ENCODE results near the gene ARHGEF7.
A peak's percentile ranks its signal among the peaks of the same experiment; 100 is the strongest.

Gene ARHGEF7

DNA sequence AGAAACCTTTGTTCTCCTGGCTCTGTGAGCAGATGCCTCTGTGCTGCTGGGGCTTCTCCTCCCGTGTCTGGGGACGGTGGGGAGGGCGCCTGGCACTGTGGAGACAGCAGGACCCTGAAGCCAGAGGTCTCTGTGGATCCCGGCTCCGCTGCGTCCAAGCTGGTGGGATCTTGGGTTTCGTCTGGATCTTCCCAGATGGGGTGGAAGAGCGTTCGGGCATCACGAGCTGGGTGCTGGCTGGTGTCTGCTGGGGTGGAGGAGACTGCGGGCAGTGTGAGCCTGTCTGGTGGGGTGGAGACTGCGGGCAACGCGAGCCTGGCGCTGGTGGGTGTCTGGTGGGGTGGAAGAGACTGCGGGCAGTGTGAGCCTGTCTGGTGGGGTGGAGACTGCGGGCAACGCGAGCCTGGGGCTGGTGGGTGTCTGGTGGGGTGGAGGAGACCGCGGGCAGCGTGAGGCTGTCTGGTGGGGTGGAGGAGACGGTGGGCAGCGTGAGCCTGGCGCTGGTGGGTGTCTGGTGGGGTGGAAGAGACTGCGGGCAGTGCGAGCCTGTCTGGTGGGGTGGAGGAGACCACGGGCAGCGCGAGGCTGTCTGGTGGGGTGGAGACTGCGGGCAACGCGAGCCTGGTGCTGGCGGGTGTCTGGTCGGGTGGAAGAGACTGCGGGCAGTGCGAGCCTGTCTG, 211.0 kb downstream of the ARHGEF7 start:
- DNase-seq (ENCODE audit: low spot score): no peak

DNA sequence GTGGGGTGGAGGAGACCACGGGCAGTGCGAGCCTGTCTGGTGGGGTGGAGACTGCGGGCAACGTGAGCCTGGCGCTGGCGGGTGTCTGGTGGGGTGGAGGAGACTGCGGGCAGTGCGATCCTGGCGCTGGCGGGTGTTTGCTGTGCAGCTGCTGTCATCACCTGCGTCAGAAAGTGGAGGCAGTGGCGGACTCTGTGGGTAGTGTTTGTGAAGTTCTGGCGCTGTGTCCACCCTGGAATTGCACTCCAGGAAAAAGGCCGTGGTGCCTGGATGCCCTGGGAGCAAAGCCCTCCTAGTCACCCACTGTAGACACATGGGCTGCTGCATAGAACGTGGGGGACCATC, 211.5 kb downstream of the ARHGEF7 start:
- no peak for DNase-seq (ENCODE audit: low spot score)

DNA sequence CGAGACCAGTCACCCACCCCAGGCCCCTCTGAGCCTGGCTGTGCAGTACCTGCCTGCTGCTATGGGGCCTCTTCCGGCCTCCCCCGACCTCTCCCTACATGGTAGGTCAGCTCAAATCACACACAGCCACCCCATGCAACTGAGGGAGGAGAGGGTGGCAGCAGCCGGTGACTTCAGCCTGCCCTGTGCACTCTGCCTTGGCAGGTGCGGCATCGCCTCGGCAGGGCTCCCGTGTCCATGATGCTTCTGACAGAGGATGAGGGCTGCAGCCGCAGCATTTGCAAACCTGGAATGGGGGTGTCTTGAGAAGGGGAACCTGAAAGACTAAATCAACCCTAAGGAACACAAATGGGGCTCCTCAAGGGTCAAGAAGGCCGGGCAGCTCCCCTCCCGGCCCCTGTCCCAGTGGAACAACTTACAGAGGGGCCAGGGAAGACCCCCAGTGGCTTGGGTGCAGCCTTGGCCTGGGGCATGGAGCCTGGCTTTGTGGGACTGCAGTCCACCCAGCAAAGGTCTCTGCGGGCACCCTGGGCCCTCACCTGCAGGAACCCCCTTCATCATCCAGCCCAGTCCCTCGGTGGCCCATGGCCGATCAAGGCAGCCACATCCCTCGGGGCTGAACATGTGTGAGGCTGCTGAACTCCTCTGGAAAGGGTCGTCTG, 212.0 kb downstream of the ARHGEF7 start:
- DNase-seq (ENCODE audit: low spot score): peak; percentile 10

DNA sequence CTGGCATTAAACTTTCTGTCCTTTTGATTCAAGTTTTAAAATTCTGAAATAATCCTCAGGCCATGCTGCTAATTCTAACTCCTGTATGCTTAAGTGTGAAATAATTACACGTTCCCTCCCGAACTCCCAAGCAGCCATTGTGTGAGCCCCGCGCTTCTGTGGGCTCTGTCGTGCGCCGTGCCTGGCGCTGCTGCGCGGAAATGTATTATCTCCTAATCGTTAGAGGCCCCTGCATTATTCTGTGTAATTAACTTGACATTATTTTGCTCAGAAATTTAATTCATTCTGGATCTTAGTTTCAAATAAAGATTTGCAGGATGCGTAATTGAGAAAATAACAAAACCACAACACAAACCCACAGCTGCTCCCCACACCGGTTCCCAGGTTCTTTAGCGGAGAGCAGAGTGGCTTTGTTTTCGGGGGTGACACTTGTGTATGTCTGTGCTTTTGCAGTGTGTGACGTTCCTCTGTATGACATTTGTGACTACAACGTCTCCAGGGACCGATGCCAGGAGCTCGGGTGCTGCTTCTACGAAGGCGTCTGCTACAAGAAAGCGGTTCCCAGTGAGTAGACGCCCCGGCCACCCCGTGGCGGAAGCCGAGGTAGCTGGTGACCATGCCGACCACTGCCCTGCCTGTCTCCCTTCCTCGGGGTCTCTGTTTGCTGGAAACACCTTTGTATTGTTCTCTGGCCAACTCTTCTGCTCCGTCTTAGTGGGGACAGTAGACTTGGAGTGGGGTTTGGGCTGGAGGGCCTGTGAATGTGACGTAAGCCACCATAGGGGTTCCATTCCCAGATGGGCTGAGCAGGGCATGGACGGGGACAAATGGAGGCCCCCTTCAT, 212.8 kb downstream of the ARHGEF7 start:
- DNase-seq (ENCODE audit: low spot score): peak; percentile 6

DNA sequence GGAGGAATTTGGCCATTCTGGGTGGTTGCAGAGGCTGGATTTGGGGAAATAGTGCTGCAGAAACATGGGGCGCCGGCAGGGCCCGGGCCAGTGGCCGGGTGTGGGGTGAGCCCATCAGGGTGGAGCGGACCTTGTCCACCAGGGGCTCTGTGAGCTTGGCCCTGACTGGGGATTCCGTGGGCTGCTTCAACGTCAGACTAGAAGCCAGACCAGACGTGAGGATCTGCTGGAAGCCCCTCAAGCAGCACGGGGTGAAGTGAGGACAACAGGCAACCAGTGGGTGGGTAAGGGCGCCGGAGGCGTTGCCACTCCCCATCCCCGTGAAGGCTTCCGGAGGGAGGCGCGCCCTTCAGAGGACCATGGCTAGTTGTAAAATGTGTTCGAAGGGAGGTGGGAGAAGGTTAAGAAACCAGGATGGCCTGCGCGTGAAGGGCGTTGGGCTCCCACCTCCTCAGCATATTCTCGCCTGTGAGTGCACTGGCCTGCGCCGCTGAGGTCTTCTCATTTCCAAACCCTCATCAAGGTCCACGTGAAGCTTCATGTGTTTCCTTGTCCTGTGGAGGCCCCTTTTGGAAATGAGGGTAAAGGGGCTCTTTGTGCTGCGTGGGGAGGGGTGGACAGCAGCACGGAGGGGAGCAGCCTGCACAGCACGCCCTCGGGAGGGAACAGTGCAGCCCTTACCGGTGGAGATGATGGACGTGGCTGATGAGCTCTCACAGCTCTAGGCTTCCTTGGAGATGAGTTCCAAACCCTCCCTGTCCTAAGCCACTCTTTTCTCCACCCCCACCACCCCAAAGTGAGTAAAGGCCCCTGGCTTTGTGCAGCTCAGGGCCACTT, 213.7 kb downstream of the ARHGEF7 start:
- peak; percentile 14 for DNase-seq (ENCODE audit: low spot score)

DNA sequence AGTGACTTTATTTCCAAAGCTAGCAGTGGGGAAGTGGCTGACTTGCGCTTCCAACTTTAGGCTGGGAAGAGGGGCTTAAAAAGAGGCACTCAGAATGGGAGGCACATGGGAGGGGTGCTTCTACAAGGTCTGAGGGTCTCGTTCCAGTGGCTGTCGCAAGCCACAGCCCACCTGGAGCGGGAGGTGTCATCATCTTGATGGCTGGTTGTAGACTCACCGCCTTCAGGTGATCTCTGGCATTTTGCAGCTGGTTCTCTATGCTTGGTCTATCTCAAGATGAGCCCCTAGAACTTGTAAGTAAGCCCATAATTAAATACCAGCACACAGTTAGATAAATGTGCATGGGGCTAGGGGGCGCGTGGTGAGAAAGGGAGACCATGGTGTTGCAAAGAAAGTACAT, 214.5 kb downstream of the ARHGEF7 start:
- DNase-seq (ENCODE audit: low spot score): peak; percentile 2

DNA sequence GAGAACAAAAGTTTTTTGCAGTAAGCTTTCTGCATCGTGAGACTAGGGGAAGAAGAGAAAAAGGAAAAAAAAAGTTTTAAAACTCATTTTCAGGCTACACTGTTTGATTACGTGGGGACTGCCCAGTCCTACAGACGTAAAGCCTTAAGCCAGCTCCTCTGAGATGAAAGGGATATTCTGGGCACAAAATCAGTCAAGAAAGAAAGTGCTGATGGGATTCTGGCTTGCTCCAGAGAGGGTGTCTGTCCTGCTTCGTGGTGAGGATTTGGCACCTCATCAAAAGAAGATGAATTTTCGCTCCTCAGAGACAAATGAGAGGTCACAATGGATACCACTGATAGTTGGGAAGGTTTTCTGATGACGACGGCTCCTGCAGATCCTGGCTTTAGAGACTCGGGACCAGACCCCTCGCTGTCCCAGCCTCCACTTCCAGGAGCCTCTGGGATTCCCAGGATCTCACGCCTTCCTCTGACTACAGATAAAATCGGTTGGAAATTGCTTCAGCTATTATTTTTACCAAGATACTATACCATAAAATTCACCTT, 215.0 kb downstream of the ARHGEF7 start:
- DNase-seq (ENCODE audit: low spot score): peak; percentile 4

DNA sequence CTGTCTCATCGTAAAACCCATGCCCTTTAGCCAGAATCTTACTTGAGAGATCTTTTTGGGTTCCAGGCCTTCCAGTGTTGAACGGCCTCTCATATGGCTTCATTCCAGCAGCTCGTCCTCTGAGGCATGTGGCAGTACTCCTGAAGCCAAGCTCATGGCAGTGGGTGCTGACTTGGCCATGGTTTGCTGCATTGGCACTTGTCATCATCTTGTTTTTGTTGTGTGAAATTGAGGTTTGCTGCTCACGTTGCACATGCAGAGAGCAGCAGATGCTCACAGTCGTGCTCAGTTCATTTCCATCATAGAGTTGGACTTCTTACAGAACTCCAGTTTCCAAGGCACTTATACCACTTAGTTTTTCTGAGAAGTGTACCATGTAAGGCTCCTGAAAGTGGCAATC, 220.2 kb downstream of the ARHGEF7 start:
- DNase-seq (ENCODE audit: low spot score): peak; percentile 3

DNA sequence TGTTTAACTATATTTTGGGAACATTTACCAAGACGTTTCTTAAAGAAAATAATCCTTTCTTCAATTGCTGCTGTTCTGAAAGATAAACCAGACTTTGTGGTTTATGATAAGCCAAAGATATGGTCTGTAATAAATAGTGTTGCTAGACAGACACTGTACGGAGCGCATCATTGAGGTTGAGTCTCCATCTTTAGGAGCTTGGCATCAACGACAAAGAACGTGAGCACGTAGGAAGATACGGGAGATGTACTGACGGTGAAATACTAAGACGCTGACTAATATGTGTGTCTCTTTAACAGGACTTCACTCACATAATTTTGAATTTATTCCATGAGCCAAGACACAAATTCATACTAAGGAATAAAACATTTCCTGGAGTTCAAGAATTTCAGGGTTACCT, 221.6 kb downstream of the ARHGEF7 start:
- no peak for DNase-seq (ENCODE audit: low spot score)

DNA sequence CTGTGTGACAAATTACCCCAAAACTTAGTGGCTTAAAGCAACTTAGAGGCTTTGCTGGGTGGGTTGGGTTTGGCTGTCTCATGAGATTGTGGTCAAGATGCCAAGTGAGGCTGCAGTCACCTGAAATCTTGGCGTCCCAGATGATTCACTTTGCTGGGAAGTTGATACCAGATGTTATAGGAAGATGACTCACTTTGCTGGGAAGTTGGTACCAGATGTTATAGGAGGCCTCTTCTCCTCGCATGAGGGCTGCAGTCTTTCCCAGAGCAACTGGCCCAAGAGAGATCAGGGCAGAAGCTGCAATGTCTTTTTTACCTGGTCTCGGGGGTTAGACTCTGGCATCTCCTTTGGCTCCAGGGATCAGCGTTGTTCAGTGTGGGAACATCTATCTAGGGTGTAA, 222.1 kb downstream of the ARHGEF7 start:
- DNase-seq (ENCODE audit: low spot score): no peak

DNA sequence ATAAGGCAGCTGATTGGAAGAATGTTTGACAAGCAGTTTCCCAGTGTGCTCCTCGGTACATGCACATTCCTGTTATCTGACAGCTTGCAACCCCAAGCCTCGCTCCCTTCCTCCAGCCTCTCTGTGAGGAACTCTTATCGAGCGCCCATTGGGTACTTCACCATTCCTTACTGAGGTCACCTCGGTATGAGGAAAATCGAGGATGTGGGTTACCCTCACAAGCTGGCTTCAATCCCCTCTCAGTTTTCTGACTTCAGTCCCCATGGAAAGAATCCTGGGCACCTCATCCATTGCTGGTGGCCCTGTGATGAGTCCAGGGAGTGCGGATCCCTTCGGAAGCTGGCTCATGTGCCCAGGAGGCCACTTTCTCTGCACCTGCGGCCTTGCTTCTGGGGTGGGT, 222.6 kb downstream of the ARHGEF7 start:
- peak; percentile 1 for DNase-seq (ENCODE audit: low spot score)

DNA sequence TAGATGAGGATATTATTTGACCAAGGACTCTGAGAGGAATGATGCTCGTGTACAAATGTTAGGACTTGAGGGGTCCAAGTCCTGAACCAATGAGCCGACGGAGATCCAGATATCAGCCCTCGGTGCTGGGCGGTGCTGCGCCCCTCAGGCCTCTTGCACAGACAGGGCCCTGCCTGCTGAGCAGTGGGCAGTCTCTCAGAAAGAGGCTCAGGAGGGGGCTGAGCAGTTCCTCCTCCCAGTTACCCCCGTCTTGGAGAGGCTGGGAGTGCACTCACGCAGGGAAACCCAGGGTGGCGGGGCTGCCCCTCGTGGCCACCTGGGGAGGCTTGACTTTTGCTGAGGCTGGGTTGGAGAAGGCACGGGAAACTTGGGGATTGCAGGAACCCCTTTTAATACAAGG, 223.7 kb downstream of the ARHGEF7 start:
- peak; percentile 6 for DNase-seq (ENCODE audit: low spot score)

DNA sequence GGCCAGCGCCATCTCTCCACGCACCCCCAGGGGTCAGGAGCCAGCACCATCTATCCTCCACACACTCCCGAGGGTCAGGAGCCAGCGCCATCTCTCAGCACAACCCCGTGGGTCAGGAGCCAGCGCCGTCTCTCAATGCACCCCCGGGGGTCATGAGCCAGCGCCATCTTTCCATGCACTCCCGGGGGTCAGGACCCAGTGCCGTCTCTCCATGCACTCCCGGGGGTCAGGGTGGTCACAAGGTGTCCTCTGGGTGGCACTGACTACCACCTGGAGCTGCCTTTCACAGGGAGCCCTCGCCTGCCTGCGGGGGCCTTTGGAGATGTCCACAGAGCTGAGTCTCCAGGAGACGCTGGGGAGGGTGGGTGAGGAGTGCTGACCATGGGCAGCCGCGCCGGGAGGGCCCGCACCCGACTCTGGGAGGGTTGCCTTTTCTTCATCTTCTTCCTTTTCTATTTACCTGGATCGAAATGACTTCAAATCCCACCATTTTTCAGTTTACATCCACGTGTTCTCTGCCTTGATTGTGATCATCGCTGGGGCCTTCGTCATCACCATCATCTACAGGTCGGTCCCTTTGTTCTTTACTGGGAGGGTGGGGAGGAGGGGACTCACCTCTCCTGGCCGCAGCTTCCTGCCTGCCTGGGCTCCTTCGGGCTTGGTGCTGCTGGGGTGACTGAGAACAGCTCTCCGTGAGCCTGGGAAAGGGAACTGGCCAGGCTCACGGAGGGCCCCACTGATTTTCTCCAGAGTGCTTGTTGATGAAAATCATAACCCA, 224.4 kb downstream of the ARHGEF7 start:
- DNase-seq (ENCODE audit: low spot score): peak; percentile 10

DNA sequence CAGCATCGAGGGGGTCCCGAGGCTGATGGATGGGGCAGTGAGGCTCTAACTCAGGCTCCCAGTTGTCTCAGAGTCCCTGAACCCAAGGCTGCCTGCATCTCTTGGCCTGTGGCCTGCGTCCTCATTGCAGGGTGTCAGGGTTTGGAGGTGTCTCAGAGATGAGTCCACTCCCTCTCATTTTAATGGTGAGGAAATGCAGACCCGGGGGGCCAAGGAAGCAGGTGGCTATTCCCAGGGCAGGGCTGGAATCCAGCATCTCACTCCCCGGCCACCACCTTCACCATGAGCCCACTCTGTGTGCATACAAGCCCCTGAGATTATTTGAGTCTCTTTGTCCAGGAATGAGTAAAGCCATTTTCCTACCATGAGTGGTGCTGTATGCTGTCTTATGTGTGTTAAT, 226.8 kb downstream of the ARHGEF7 start:
- peak; percentile 7 for DNase-seq (ENCODE audit: low spot score)

DNA sequence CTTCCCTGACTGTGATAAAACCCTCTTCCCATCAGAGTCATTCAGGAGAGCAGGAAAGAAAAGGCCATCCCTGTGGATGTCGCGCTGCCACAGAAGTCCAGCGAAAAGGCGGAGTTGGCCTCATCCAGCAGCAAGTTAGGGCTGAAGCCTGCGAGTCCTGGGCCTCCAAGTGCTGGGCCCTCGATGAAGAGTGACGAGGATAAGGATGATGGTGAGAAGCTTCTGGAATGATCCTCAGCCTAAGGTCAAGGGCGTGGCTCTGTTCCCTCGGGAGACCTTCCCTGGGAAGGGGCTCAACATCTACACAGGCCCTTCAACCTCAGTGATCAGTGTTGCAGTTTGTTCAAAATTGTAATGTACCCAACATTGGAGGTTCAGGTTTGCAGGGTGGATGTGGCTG, 227.6 kb downstream of the ARHGEF7 start:
- peak; percentile 6 for DNase-seq (ENCODE audit: low spot score)

DNA sequence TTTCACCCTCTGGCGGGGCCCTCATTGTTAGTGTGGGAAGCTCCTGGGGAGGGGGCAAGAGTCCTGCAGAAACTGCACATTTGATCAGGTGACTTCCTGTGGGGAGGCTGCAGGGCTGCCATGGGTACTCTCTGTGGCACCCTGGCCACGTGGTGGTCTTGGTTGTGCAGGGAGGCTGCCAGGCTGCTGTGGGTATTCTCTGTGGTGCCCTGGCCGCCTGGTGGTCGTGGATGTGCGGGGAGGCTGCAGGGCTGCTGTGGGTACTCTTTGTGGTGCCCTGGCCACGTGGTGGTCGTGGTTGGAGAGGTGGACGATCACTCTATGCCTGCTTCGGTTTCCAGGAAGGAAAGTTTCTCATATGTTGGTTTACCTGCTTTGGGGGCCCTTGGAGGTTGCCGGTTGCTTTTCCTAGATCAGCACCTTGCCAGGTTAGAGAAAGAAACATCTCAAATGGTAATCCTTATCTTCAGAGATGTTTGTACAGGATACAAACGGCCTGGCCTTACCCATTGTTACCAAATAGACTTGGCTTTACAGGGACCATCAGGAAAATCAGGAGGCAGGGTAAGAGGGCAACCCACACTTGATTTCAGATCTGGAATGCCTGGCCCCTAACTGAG, 228.2 kb downstream of the ARHGEF7 start:
- DNase-seq (ENCODE audit: low spot score): peak; percentile 12

DNA sequence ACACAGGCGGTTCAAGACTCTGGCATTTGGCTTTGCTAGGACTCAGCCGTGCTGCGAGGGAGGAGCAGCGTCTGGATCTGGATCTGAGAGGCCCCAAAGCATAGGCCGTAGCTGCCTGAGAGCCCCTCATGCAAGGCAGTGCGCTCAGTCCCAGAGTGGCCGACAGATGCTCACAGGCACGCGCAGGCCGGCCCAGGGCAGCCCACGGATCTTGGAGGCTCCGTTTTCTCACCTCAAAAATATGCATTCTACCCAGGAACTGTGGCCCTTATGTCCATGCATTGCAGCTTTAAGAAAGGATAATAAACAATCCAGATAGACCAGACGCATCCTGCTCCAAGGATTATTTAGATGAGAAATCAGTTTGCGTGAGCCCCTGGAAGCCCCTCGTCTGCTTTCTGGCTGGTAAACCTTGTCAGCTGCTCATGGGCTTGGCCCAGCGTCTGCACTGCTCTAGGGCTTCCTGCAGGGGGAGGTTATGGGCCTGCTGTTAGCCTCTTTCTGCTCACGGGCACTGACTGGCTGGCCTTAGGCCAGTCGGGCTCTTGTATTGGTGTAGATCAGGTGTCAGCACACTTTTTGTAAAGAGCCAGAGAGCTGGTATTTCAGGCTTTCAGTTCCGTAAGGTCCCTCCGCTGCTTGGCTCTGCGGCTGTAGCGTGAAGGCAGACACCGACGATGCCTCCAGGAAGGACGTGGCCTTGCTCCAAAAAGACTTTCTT, 229.5 kb downstream of the ARHGEF7 start:
- no peak for DNase-seq (ENCODE audit: low spot score)

DNA sequence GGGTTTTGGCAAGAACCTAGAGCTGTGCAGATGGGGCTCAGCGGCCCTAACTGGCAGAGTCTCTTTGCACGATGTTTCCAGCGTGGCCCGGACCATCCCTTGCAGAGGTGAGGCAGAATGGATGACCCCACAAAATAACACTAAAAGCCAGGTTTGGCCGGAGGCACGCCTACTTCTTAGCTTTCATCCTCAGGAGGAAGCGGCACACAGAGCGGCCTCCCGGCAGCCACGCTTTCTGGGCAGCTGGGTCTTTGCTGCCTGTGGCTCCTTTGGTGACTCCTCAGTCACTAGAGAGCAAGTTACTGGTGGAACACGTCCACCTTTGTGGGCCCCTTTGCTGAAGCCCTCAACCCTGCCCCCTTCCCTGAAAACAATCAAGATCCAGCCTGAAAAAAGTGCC, 230.6 kb downstream of the ARHGEF7 start:
- DNase-seq (ENCODE audit: low spot score): no peak

DNA sequence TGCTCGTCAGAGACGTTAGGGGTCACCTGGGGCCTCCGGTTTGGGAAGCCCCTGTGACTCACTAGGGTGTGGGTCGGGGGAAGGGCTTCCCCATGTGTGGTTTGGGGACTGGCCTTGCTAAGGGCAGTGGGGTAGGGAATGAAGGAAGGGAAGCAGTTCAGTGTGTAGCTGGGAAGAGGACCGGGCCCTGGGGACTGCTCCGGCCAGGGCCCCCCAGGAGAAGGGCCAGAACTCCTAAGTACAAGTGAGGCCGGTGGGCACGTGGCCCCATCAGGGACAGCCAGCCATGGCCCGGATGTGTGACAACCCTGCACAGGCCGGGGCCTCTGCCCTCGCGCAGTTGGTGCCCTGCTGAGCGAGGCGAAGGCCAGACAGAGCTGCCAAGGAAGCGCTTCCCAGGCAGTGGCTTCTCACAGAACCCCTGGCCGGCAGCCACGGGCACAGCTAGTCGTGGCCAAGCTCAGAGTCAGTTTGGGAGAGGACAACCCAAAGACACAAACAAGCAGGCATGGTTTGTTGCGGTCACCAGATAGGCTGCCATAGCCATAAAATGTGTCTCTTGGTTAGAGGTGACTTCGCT, 231.1 kb downstream of the ARHGEF7 start:
- peak; percentile 10 for DNase-seq (ENCODE audit: low spot score)

DNA sequence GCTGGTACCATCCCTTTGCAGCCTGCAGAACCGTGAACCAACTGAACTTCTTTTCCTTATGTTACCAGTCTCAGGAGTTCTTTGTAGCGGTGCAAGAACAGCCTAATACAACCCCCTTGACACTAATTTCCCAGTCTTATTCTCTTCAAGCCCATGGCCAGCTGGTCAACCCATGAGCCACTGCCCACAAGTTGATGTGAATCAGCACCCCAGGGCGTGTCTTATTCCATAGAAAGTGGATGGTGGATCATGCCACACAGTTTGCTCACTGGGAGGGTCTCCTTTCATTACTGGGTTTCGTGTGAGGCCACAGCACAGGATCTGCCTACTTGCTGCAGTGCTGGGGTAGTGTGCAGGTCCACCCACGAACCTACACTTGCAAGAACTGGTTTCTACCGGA, 232.3 kb downstream of the ARHGEF7 start:
- peak; percentile 1 for DNase-seq (ENCODE audit: low spot score)
